H9 (cell line): ENCODE measurements around the gene ASTN2. TPM values are rescaled to one million over a fixed set of nuclear protein-coding genes. Genes with fewer than 3 reads are reported as not detected.

Source experiments
- DNase-seq: peaks from one replicate; pipeline ENCODE4 v3.0.0-alpha.2; 2017
- H2AFZ ChIP-seq: one replicate; pipeline ENCODE4 v1.6.1; 2013; ENCODE audit warnings: mild to moderate bottlenecking, low read length, control low read depth, moderate library complexity
- H2AK5ac ChIP-seq: 2 replicates; pipeline ENCODE4 v1.6.1; 2013; ENCODE audit warnings: low read length, control low read depth, mixed read lengths; ENCODE audit not compliant: insufficient read length
- H2BK120ac ChIP-seq: one replicate; pipeline ENCODE4 v1.6.1; 2013; ENCODE audit warnings: low read depth, mild to moderate bottlenecking, low read length, control low read depth, inconsistent platforms; ENCODE audit not compliant: poor library complexity, severe bottlenecking
- H2BK12ac ChIP-seq: 2 replicates; pipeline ENCODE4 v1.6.1; 2013; ENCODE audit warnings: low read length, control low read depth, mixed read lengths, low read depth; ENCODE audit not compliant: insufficient read length
- H2BK15ac ChIP-seq: 2 replicates; pipeline ENCODE4 v1.6.1; 2013; ENCODE audit warnings: low read depth, low read length, control low read depth
- H2BK20ac ChIP-seq: one replicate; pipeline ENCODE4 v1.6.1; 2013; ENCODE audit warnings: low read depth, mild to moderate bottlenecking, low read length, control low read depth, inconsistent platforms; ENCODE audit not compliant: poor library complexity, severe bottlenecking
- H2BK5ac ChIP-seq: 2 replicates; pipeline ENCODE4 v1.6.1; 2013; ENCODE audit warnings: low read length, control low read depth, mixed read lengths; ENCODE audit not compliant: insufficient read length
- H3K14ac ChIP-seq: 2 replicates; pipeline ENCODE4 v1.6.1; 2013; ENCODE audit warnings: low read length, control low read depth; ENCODE audit not compliant: insufficient read depth
- H3K18ac ChIP-seq: 2 replicates; pipeline ENCODE4 v1.6.1; 2013; ENCODE audit warnings: low read depth, mild to moderate bottlenecking, mixed read lengths, low read length, control low read depth; ENCODE audit not compliant: insufficient read length
- H3K23ac ChIP-seq: 2 replicates; pipeline ENCODE4 v1.6.1; 2013; ENCODE audit warnings: low read length, control low read depth, mixed read lengths, low read depth; ENCODE audit not compliant: insufficient read length
- H3K23me2 ChIP-seq: 2 replicates; pipeline ENCODE4 v1.6.1; 2013; ENCODE audit warnings: low read depth, mild to moderate bottlenecking, mixed read lengths, low read length, control low read depth; ENCODE audit not compliant: insufficient read length, poor library complexity, severe bottlenecking
- H3K27ac ChIP-seq: 2 replicates; pipeline ENCODE4 v1.5.1; 2013; ENCODE audit warnings: low read length, control low read depth, mixed read lengths, low read depth; ENCODE audit not compliant: insufficient read length
- H3K27me3 ChIP-seq: 2 replicates; pipeline ENCODE4 v1.6.1; 2013; ENCODE audit warnings: low read length, control low read depth, inconsistent platforms; ENCODE audit not compliant: insufficient read depth
- H3K4ac ChIP-seq: 2 replicates; pipeline ENCODE4 v1.6.1; 2013; ENCODE audit warnings: low read depth, mild to moderate bottlenecking, control low read depth, inconsistent platforms, low read length, moderate library complexity
- H3K4me1 ChIP-seq: 2 replicates; pipeline ENCODE4 v1.6.1; 2013; ENCODE audit warnings: low read length, control low read depth, inconsistent platforms; ENCODE audit not compliant: insufficient read depth
- H3K4me2 ChIP-seq: 2 replicates; pipeline ENCODE4 v1.6.1; 2013; ENCODE audit warnings: low read length, control low read depth, mixed read lengths; ENCODE audit not compliant: insufficient read length, insufficient read depth
- H3K56ac ChIP-seq: 2 replicates; pipeline ENCODE4 v1.6.1; 2013; ENCODE audit warnings: low read depth, mild to moderate bottlenecking, mixed read lengths, low read length, control low read depth; ENCODE audit not compliant: insufficient read length
- H3K79me1 ChIP-seq: 2 replicates; pipeline ENCODE4 v1.6.1; 2013; ENCODE audit warnings: low read depth, mild to moderate bottlenecking, moderate library complexity, low read length, control low read depth, inconsistent platforms; ENCODE audit not compliant: insufficient read depth, poor library complexity, severe bottlenecking
- H3K79me2 ChIP-seq: 2 replicates; pipeline ENCODE4 v1.6.1; 2013; ENCODE audit warnings: low read length, control low read depth, inconsistent platforms; ENCODE audit not compliant: insufficient read depth
- H3K9ac ChIP-seq: 2 replicates; pipeline ENCODE4 v1.6.1; 2013; ENCODE audit warnings: low read length, control low read depth, mixed read lengths; ENCODE audit not compliant: insufficient read length; ENCODE audit errors: extremely low read depth
- H3K9me3 ChIP-seq: one replicate; pipeline ENCODE4 v1.6.1; 2013; ENCODE audit warnings: low read depth, low read length, inconsistent platforms; ENCODE audit not compliant: control insufficient read depth
- H3T11ph ChIP-seq: one replicate; pipeline ENCODE4 v1.6.1; 2013; ENCODE audit warnings: mild to moderate bottlenecking, low read length, control low read depth, inconsistent platforms
- H4K20me1 ChIP-seq: one replicate; pipeline ENCODE4 v1.6.1; 2013; ENCODE audit not compliant: control insufficient read depth, insufficient read length, insufficient read depth
- H4K5ac ChIP-seq: 2 replicates; pipeline ENCODE4 v1.6.1; 2013; ENCODE audit warnings: low read depth, mild to moderate bottlenecking, mixed read lengths, low read length, control low read depth; ENCODE audit not compliant: insufficient read length
- H4K8ac ChIP-seq: replicated peaks from 2 replicates; pipeline ENCODE4 v1.6.1; 2013; ENCODE audit warnings: low read length, control low read depth, mixed read lengths, low read depth; ENCODE audit not compliant: insufficient read length
- H4K91ac ChIP-seq: 2 replicates; pipeline ENCODE4 v1.6.1; 2013; ENCODE audit warnings: low read depth, mild to moderate bottlenecking, moderate library complexity, mixed read lengths, low read length, control low read depth; ENCODE audit not compliant: insufficient read length
- H3K27ac Mint-ChIP-seq, 3 experiments: 2 replicates in 2 of 3; 3 replicates in 1 of 3; pipeline ENCODE4 v1.8.0; 2020 to 2021; ENCODE audit warnings: mixed read lengths in 3 of 3, mild to moderate bottlenecking in 1 of 3, moderate library complexity in 1 of 3
- H3K27me3 Mint-ChIP-seq: 2 replicates; pipeline ENCODE4 v1.8.0; 2021; ENCODE audit warnings: low read depth, mild to moderate bottlenecking, moderate library complexity, mixed read lengths
- H3K36me3 Mint-ChIP-seq, 3 experiments: 2 replicates in 2 of 3; 3 replicates in 1 of 3; pipeline ENCODE4 v1.8.0; 2020 to 2021; ENCODE audit warnings: low read depth in 3 of 3, mixed read lengths in 3 of 3; ENCODE audit not compliant: insufficient read depth in 1 of 3
- H3K4me1 Mint-ChIP-seq, 2 experiments: 2 replicates each; pipeline ENCODE4 v1.8.0; 2020; ENCODE audit warnings: mixed read lengths in 2 of 2
- H3K4me3 Mint-ChIP-seq, 2 experiments: 2 replicates in 1 of 2; 3 replicates in 1 of 2; pipeline ENCODE4 v1.8.0; 2020 to 2021; ENCODE audit warnings: mild to moderate bottlenecking in 2 of 2, mixed read lengths in 2 of 2, moderate library complexity in 1 of 2
- H3K9me3 Mint-ChIP-seq, 2 experiments: 2 replicates in 1 of 2; 3 replicates in 1 of 2; pipeline ENCODE4 v1.8.0; 2020; ENCODE audit warnings: mild to moderate bottlenecking in 2 of 2, mixed read lengths in 2 of 2, moderate library complexity in 1 of 2
- CTCF ChIP-seq: fragments of 200-600 bp; sonication (generic); conservative IDR thresholded peaks from 3 replicates; pipeline ENCODE4 v1.8.0; 2021; ENCODE audit warnings: antibody characterized with exemption, mild to moderate bottlenecking
- WGBS: extraction: QIAGEN DNeasy Blood & Tissue Kit; methylation state at CpG from one replicate; pipeline ENCODE4 v1.1.7; 2013; ENCODE audit warnings: missing lambda C conversion rate, low lambda C conversion rate, mixed read lengths; ENCODE audit not compliant: insufficient read length; ENCODE audit errors: extremely low coverage; 5-methylcytosine and 5-hydroxymethylcytosine counted together
- total RNA-seq: library from RNA; stranded (reverse); gene quantifications from 2 replicates; pipeline ENCODE4 v1.2.1, GENCODE V29; 2021

Gene ASTN2
- total RNA-seq, 1 experiment from 2014 or later, result 9.7 TPM

- no peak overlapping the region for H4K5ac ChIP-seq
- H2BK20ac ChIP-seq, result no peak overlapping the region
- H3K18ac ChIP-seq, result no peak overlapping the region
- no peak overlapping the region for H3K23ac ChIP-seq
- H2BK5ac ChIP-seq, result no peak overlapping the region
- Mint-ChIP-seq H3K27me3 (no peaks in the 10 kb centered on the region), H3K9me3 (no peaks in the 10 kb centered on the region), H3K4me1 (peaks cover 0 to 3% of the 10 kb centered on the region in 2 experiments; a peak in 1 of 4 replicates), H3K4me3 (no peak overlapping the region), H3K36me3 (peaks cover 0 to 8% (median 4%) of the 10 kb centered on the region in 3 experiments; a peak in 4 of 7 replicates), H3K27ac (no peak overlapping the region)
- no peaks in the 10 kb centered on the region for H4K20me1 ChIP-seq
- H3K79me1 ChIP-seq, result no peaks in the 10 kb centered on the region
- no peak overlapping the region for H4K8ac ChIP-seq
- no peak for DNase-seq
- H3T11ph ChIP-seq, result no peak overlapping the region
- H3K9me3 ChIP-seq, result no peaks in the 10 kb centered on the region
- no peaks in the 10 kb centered on the region for H3K79me2 ChIP-seq
- no peak overlapping the region for H3K4ac ChIP-seq
- H2BK12ac ChIP-seq, result no peak overlapping the region
- H3K14ac ChIP-seq, result no peak overlapping the region
- no peak overlapping the region for H2AFZ ChIP-seq
- H3K9ac ChIP-seq, result no peak overlapping the region
- no peak overlapping the region for H2AK5ac ChIP-seq
- no peak overlapping the region for H3K4me2 ChIP-seq
- H3K56ac ChIP-seq, result no peak overlapping the region
- WGBS, result no CpG with 5 or more reads among the region's 1 CpG
- no peaks in the 10 kb centered on the region for H3K27me3 ChIP-seq
- no peak for TF ChIP-seq CTCF
- H3K4me1 ChIP-seq, result no peaks in the 10 kb centered on the region
- no peak overlapping the region for H2BK120ac ChIP-seq
- H3K23me2 ChIP-seq, result no peaks in the 10 kb centered on the region
- H2BK15ac ChIP-seq, result no peak overlapping the region
- H3K27ac ChIP-seq, result no peak overlapping the region
- no peak overlapping the region for H4K91ac ChIP-seq
These were observed 991.7 kb downstream of the ASTN2 start for GRCh38 chr9:116423149-116423548.
